Peyer's patch (tissue), 4 donors: ENCODE measurements around the gene PRKCH.

Experiments
- POLR2A ChIP-seq, 2 donors: fragments of 450-650 bp; IDR thresholded peaks; one replicate each; pipeline ENCODE4 v1.5.1; 2017; ENCODE audit warnings: antibody characterized with exemption in 2 of 2, mild to moderate bottlenecking in 2 of 2, moderate library complexity in 2 of 2
- TF ChIP-seq, protein P1 (sequence below), 6 experiments: fragments of 450-650 bp in 4 of 6; fragments of 200-600 bp in 2 of 6; sonication (generic) in 1 of 6; IDR thresholded peaks; one replicate each; pipeline ENCODE4 v1.5.1; 2017 to 2019; ENCODE audit warnings: antibody characterized with exemption in 6 of 6, mild to moderate bottlenecking in 3 of 6, moderate library complexity in 1 of 6

DNA sequence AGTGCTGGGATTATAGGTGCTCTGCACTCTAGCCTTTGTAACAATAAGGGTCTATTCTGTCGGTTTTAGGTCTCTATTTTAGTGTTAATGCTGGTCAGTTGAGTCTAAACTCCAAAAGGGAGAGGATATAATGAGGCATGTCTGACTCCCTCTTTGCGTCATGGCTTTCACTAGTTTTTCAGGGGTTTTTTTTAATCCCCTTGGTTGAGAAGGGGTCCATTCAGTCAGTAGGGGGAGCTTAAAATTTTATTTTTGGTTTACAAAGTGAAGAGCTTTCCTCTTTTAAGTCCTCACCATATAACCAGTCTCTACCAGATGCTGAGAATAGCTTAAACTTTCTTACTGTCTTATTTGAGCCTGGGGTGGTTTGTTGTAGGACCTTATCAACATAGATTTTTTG is 106.9 kb downstream of the PRKCH start:
- TF ChIP-seq, protein P1, sequence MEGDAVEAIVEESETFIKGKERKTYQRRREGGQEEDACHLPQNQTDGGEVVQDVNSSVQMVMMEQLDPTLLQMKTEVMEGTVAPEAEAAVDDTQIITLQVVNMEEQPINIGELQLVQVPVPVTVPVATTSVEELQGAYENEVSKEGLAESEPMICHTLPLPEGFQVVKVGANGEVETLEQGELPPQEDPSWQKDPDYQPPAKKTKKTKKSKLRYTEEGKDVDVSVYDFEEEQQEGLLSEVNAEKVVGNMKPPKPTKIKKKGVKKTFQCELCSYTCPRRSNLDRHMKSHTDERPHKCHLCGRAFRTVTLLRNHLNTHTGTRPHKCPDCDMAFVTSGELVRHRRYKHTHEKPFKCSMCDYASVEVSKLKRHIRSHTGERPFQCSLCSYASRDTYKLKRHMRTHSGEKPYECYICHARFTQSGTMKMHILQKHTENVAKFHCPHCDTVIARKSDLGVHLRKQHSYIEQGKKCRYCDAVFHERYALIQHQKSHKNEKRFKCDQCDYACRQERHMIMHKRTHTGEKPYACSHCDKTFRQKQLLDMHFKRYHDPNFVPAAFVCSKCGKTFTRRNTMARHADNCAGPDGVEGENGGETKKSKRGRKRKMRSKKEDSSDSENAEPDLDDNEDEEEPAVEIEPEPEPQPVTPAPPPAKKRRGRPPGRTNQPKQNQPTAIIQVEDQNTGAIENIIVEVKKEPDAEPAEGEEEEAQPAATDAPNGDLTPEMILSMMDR (IDR thresholded peaks at IDR 0.05), result no peak
- no peak for TF ChIP-seq POLR2A (IDR thresholded peaks at IDR 0.05)
